Measurements from ENCODE around the gene OSGIN1. TPM values are rescaled to one million over a fixed set of nuclear protein-coding genes. Genes with fewer than 3 reads are reported as not detected.

The OSGIN1 gene
- total RNA-seq, 2 experiments from 2014 or later: 2.1 to 2.6 TPM

GRCh38 chr16:83914091-83914710 is 38.8 kb upstream of the OSGIN1 start:
- TF ChIP-seq CTCF (IDR thresholded peaks at IDR 0.05): no peak
- Histone ChIP-seq H3K4me3 (ENCODE audit: low read length) (no peak overlapping the region), H3K4me1 (ENCODE audit: insufficient read depth, low read length) (no peaks in the 10 kb centered on the region), H3K27me3 (ENCODE audit: control insufficient read depth in 1 of 2, insufficient read depth in 2 of 2, low read length in 2 of 2) (no peaks in the 10 kb centered on the region), H3K9me3 (ENCODE audit: control insufficient read depth in 1 of 2, insufficient read depth in 1 of 2, low read length in 2 of 2) (no peaks in the 10 kb centered on the region), H3K27ac (ENCODE audit: low read depth in 1 of 2, low read length in 2 of 2) (no peak overlapping the region), H3K36me3 (ENCODE audit: insufficient read depth, low read length) (peaks cover 78% of the 10 kb centered on the region)
- Mint-ChIP-seq H3K4me1 (ENCODE audit: low read depth) (peaks cover 4% of the 10 kb centered on the region), H3K4me3 (no peak overlapping the region), H3K9me3 (no peaks in the 10 kb centered on the region), H3K27ac (no peak overlapping the region), H3K27me3 (no peaks in the 10 kb centered on the region), H3K36me3 (ENCODE audit: low read depth) (peaks cover 84% of the 10 kb centered on the region)
- POLR2A ChIA-PET: no interaction called here
- DNase-seq (no peak), ATAC-seq (ENCODE audit: poor library complexity) (no peak)
- intact Hi-C loops (cut with DNase I, micrococcal nuclease): no loop called here
- CTCF ChIA-PET: interaction anchor here (1.1 kb wide), 1 partner anchor 13 kb away, joined by 3 read pairs; no protein-coding TSS in a partner anchor

GRCh38 chr16:83915081-83915480 is 38.0 kb upstream of the OSGIN1 start:
- CTCF ChIA-PET: interaction anchor here (1.1 kb wide), 1 partner anchor 12 kb away, joined by 3 read pairs; no protein-coding TSS in a partner anchor
- Histone ChIP-seq H3K9me3 (ENCODE audit: control insufficient read depth in 1 of 2, insufficient read depth in 1 of 2, low read length in 2 of 2) (no peaks in the 10 kb centered on the region), H3K27me3 (ENCODE audit: control insufficient read depth in 1 of 2, insufficient read depth in 2 of 2, low read length in 2 of 2) (no peaks in the 10 kb centered on the region), H3K36me3 (ENCODE audit: insufficient read depth, low read length) (peaks cover 79% of the 10 kb centered on the region), H3K4me1 (ENCODE audit: insufficient read depth, low read length) (no peaks in the 10 kb centered on the region), H3K4me3 (ENCODE audit: low read length) (no peak overlapping the region), H3K27ac (ENCODE audit: low read depth in 1 of 2, low read length in 2 of 2) (no peak overlapping the region)
- no peak overlapping the region for H3K4me3 Mint-ChIP-seq
- intact Hi-C loops (cut with DNase I, micrococcal nuclease): no loop called here
- peaks cover 4% of the 10 kb centered on the region for H3K4me1 Mint-ChIP-seq (ENCODE audit: low read depth)
- ATAC-seq (ENCODE audit: poor library complexity): no peak
- H3K36me3 Mint-ChIP-seq (ENCODE audit: low read depth): peaks cover 84% of the 10 kb centered on the region
- no peak for TF ChIP-seq CTCF (IDR thresholded peaks at IDR 0.05)
- POLR2A ChIA-PET: no interaction called here
- no peak for DNase-seq
- no peaks in the 10 kb centered on the region for H3K9me3 Mint-ChIP-seq
- no peaks in the 10 kb centered on the region for H3K27me3 Mint-ChIP-seq
- no peak overlapping the region for H3K27ac Mint-ChIP-seq

- intact Hi-C loops (cut with DNase I, micrococcal nuclease): no loop called here
- Mint-ChIP-seq H3K4me1 (ENCODE audit: low read depth) (peaks cover 4% of the 10 kb centered on the region), H3K27me3 (no peaks in the 10 kb centered on the region), H3K27ac (no peak overlapping the region), H3K9me3 (no peaks in the 10 kb centered on the region), H3K36me3 (ENCODE audit: low read depth) (peaks cover 84% of the 10 kb centered on the region), H3K4me3 (no peak overlapping the region)
- no peak for ATAC-seq (ENCODE audit: poor library complexity)
- no peak for DNase-seq
- TF ChIP-seq CTCF (IDR thresholded peaks at IDR 0.05): no peak
- Histone ChIP-seq H3K9me3 (ENCODE audit: control insufficient read depth in 1 of 2, insufficient read depth in 1 of 2, low read length in 2 of 2) (no peaks in the 10 kb centered on the region), H3K4me1 (ENCODE audit: insufficient read depth, low read length) (no peaks in the 10 kb centered on the region), H3K27me3 (ENCODE audit: control insufficient read depth in 1 of 2, insufficient read depth in 2 of 2, low read length in 2 of 2) (no peaks in the 10 kb centered on the region), H3K36me3 (ENCODE audit: insufficient read depth, low read length) (peaks cover 75% of the 10 kb centered on the region), H3K4me3 (ENCODE audit: low read length) (no peak overlapping the region), H3K27ac (ENCODE audit: low read depth in 1 of 2, low read length in 2 of 2) (no peak overlapping the region)
- POLR2A ChIA-PET: no interaction called here
- CTCF ChIA-PET: interaction anchor here (1.1 kb wide), 1 partner anchor 12 kb away, joined by 3 read pairs; no protein-coding TSS in a partner anchor
These were observed 37.5 kb upstream of the OSGIN1 start for GRCh38 chr16:83915491-83915890.
